ENCODE measurements around the gene EN2. TPM values are rescaled to one million over a fixed set of nuclear protein-coding genes. Genes with fewer than 3 reads are reported as not detected.

The EN2 gene
- polyA plus RNA-seq, 1 experiment: not detected

DNA sequence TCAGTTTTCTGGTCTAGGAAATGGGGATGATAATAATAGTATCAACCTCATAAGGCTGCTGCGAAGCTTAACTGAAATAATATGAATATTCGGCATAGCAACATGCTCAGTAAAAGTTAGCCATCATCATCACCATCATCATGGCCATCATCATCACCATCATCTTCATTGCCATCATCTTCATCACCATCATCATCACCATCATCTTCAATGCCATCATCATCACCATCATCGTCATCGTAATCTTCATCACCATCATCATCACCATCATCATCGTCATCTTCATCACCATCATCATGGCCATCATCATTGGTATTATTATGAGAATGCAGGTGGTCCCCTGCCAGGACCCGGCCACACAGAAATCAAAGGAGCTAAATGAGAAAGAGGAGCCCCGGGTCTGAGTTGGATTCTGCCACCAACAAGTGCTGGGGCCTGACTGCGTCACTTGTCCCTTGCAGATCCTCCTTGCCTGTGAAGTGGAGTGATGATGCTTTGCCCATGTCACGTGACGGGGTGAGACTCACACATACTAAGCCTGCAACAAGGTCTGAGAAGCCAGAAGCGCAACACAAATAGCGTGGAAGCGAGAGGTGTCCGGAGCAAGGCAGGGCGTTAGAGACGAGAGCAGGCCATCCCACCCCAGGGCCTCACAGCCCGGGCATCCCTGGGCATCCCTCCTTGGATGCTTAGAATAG, 46.1 kb upstream of the EN2 start:
- H3K4me3 ChIP-seq (ENCODE audit: low read depth, low read length): no peak overlapping the region
- DNase-seq (ENCODE audit: low read depth, low spot score): no peak
- ChIA-PET CTCF (no interaction called here), POLR2A (no interaction called here)
- H3K27me3 ChIP-seq (ENCODE audit: control insufficient read depth, insufficient read depth, low read length): no peaks in the 10 kb centered on the region
- H3K9me3 ChIP-seq (ENCODE audit: control insufficient read depth, insufficient read depth, low read length): no peaks in the 10 kb centered on the region; the same call in 1 of the 2 replicates
- no peak overlapping the region for H3K27ac ChIP-seq (ENCODE audit: low read depth, low read length)
- TF ChIP-seq, protein P1, sequence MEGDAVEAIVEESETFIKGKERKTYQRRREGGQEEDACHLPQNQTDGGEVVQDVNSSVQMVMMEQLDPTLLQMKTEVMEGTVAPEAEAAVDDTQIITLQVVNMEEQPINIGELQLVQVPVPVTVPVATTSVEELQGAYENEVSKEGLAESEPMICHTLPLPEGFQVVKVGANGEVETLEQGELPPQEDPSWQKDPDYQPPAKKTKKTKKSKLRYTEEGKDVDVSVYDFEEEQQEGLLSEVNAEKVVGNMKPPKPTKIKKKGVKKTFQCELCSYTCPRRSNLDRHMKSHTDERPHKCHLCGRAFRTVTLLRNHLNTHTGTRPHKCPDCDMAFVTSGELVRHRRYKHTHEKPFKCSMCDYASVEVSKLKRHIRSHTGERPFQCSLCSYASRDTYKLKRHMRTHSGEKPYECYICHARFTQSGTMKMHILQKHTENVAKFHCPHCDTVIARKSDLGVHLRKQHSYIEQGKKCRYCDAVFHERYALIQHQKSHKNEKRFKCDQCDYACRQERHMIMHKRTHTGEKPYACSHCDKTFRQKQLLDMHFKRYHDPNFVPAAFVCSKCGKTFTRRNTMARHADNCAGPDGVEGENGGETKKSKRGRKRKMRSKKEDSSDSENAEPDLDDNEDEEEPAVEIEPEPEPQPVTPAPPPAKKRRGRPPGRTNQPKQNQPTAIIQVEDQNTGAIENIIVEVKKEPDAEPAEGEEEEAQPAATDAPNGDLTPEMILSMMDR (IDR thresholded peaks at IDR 0.05; ENCODE audit: low read depth, low read length): no peak

DNA sequence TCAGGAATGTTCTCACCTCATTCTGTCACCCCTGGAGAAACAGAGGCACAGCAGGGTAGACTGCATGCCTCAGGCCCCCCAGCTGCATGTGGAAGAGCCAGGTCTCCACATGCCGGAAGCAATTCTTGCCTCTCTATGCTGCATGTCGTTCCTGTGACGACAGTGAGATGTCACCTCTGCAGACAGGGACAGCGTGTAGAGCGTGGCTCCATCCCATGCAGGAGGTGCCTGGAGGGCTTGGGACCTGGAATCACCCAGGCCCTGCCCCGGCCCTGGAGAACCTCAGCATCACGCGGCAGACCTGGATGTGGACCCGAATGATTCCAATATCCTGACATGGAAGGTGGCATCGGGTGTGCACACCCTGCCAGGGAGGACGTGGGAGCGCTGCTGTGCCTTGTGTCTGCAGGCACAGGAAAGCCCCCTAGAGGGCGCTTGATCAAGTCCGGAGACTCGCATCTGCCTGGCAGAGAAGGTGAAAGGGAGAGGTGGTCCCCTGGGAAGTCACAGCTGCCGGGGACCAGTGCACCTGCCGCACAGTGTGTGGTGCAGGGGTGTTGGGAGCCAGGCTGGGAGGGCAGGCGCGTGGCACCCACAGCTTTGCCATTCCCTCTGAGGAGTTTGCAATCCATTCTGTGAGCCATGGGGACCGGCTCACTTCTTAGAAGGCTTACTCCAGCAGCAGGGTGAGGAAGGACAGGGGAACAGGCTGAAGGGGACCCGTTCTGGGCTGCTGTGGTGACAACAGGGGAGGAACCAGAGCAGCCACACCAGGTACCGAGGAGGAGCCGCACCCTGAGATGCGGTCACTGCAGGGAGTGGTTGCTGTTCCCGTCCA, 45.3 kb upstream of the EN2 start:
- Histone ChIP-seq H3K9me3 (ENCODE audit: control insufficient read depth, insufficient read depth, low read length) (no peaks in the 10 kb centered on the region; the same call in 1 of the 2 replicates), H3K27ac (ENCODE audit: low read depth, low read length) (no peak overlapping the region), H3K27me3 (ENCODE audit: control insufficient read depth, insufficient read depth, low read length) (no peaks in the 10 kb centered on the region), H3K4me3 (ENCODE audit: low read depth, low read length) (no peak overlapping the region)
- no peak for DNase-seq (ENCODE audit: low read depth, low spot score)
- TF ChIP-seq, protein P1 (IDR thresholded peaks at IDR 0.05; ENCODE audit: low read depth, low read length): peak; percentile 42
- ChIA-PET POLR2A (no interaction called here), CTCF (no interaction called here)

DNA sequence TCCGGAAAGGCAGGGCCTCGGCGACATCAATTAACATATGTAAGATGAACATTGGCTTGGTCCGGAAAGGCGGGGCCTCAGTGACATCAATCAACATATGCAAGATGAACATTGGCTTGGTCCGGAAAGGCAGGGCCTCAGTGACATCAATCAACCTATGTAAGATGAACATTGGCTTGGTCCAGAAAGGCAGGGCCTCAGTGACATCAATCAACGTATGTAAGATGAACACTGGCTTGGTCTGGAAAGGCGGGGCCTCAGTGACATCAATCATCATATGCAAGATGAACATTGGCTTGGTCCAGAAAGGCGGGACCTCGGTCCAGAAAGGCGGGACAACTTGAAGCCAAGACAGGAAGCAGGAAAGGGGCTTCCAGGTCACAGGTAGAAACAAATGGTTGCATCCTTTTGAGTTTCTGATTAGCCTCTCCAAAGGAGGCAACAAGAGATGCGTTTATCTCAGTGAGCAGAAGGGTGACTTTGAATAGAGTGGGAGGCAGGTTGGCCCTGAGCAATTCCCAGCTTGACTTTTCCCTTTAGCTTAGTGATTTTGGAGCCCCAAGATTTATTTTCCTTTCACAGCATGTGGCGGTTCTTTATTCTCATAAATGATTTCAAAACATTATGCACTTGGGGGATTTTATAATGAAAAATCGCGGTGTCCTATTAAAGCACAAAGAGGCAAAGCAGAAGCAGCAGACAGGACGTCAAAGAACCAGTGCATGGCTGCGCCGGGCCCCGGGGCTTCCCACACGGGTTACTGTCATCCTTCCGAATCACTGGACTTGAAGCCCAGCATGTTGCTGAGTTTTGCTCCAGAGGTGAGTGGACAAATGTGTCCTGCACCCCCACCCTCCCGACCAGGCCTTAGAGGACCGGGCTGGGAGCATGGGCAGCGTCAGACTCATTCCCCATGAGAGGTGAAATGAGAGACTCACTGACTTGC, 43.1 kb upstream of the EN2 start:
- TF ChIP-seq, protein P1 (IDR thresholded peaks at IDR 0.05; ENCODE audit: low read depth, low read length): no peak
- CTCF ChIA-PET: interaction anchor here (0.9 kb wide), 1 partner anchor 183 kb away, joined by 3 read pairs; no protein-coding TSS in a partner anchor
- no peak overlapping the region for H3K4me3 ChIP-seq (ENCODE audit: low read depth, low read length)
- no peak for DNase-seq (ENCODE audit: low read depth, low spot score)
- POLR2A ChIA-PET: no interaction called here
- H3K27ac ChIP-seq (ENCODE audit: low read depth, low read length): no peak overlapping the region
- no peaks in the 10 kb centered on the region for H3K27me3 ChIP-seq (ENCODE audit: control insufficient read depth, insufficient read depth, low read length)
- H3K9me3 ChIP-seq (ENCODE audit: control insufficient read depth, insufficient read depth, low read length): no peaks in the 10 kb centered on the region; the same call in 1 of the 2 replicates

DNA sequence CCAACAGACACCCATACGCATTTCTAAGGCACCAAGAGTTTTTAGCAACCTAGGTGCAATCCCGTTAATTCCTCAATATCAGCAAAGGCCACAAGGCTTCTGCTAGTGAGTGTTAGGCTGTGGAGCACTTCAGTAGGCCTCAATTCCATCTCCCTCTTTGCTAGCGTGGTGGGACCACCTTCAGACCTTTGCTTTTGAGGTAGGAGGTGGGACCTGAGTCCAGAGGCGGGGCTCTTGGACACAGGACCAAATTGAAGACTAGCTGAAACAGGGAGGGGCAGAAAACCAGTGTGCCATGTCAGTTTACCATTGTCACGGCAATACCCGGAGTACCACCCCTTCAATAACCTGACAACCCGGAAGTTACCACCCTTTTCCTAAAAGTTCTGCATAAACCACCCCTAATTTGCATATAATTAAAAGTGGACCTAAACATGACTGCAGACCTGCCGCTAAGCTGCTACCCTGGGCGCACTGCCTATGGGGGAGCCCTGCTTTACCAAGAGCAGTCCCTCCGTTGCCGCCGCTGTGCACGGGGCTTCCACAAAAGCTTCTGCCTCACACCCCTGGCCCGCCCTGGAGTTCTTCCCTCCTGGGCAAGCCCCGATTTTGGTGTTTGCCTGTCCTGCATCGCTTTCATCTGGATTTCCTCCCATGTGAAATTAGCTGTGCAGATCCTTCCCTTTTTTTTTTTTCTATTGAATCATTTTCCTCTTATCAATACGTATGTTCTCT, 41.1 kb upstream of the EN2 start:
- no peak for DNase-seq (ENCODE audit: low read depth, low spot score)
- Histone ChIP-seq H3K9me3 (ENCODE audit: control insufficient read depth, insufficient read depth, low read length) (no peaks in the 10 kb centered on the region; the same call in 1 of the 2 replicates), H3K27ac (ENCODE audit: low read depth, low read length) (no peak overlapping the region), H3K27me3 (ENCODE audit: control insufficient read depth, insufficient read depth, low read length) (peaks cover 2% of the 10 kb centered on the region), H3K4me3 (ENCODE audit: low read depth, low read length) (no peak overlapping the region)
- ChIA-PET POLR2A (no interaction called here), CTCF (no interaction called here)
- TF ChIP-seq, protein P1 (IDR thresholded peaks at IDR 0.05; ENCODE audit: low read depth, low read length): no peak

All from AG04450 (cell line).